Erythroblast (primary cell): ENCODE results near the gene TBX4.

Experiments
- GATA1 ChIP-seq: IDR thresholded peaks from 2 replicates; pipeline ENCODE4 v1.6.1; 2011; ENCODE audit warnings: low read depth, mild to moderate bottlenecking, control low read depth, low read length, moderate library complexity
- POLR2A ChIP-seq: IDR thresholded peaks from 2 replicates; pipeline ENCODE4 v1.6.1; 2011; ENCODE audit warnings: mild to moderate bottlenecking, low read length

DNA sequence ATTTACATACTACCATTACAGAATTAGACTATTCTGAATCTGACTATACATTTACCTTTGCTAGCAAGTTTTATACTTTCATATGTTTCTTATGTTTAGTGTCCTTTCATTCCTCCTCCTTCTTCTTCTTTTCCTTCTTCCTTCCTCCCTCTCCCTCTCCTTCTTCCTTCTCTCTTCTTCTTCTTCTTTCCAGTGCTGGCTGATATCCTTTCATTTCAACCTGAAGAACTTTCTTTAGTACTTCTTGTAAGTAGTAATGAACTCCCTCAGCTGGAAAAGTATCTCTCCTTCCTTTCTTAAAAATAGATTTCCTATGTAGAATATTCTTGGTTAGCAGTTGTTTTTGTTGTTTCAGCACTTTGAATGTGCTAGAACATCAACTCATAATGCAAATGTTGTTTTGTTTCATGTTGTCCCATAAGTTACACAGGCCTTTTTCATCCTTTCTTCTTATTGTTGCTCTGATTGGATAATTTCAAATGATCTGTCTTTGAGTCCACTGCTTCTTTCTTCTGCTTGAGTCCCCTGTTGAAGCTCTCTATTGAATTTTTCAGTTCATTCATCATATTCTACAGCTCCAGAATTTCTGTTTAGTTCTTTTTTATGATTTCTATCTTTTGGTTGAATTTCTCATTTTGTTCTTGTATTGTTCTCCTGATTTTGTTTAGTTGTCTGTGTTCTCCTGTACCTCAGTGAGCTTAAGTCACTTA, 15.1 kb upstream of the TBX4 start:
- no peak for TF ChIP-seq POLR2A
- no peak for TF ChIP-seq GATA1
